ENCODE data around the gene GLRA2.
"Not testable (repeated sequence)": the region's sequence is repeated elsewhere in the genome, so short reads cannot be mapped to it uniquely, and the experiment has no call there.

GRCh38 chrX:14688331-14688730 is 159.0 kb downstream of the GLRA2 start:
- TF ChIP-seq POLR2AphosphoS5 (IDR thresholded peaks at IDR 0.05; ENCODE audit: low read depth, low read length); POLR2A (IDR thresholded peaks at IDR 0.05; ENCODE audit: low read depth, low read length); SPI1 (IDR thresholded peaks at IDR 0.05; ENCODE audit: low read depth, low read length); TAF1 (IDR thresholded peaks at IDR 0.05; ENCODE audit: low read depth, low read length); POU2F2 (IDR thresholded peaks at IDR 0.05; ENCODE audit: low read depth, low read length); PAX5 (IDR thresholded peaks at IDR 0.05; ENCODE audit: insufficient read depth, low read length, severe bottlenecking): not testable (repeated sequence)

Measured in GM12891 (cell line).